ENCODE results near the gene C1QB.

The C1QB gene

GRCh38 chr1:22685591-22686059, 32.6 kb downstream of the C1QB start:
- no peak for TF ChIP-seq CREB5 (CRISPR knock-in tag; IDR thresholded peaks at IDR 0.05; ENCODE audit: low read depth)
- no peak for TF ChIP-seq PATZ1 (CRISPR knock-in tag; IDR thresholded peaks at IDR 0.05; ENCODE audit: borderline replicate concordance)
- TF ChIP-seq ZNF8 (CRISPR knock-in tag; IDR thresholded peaks at IDR 0.05): no peak
- no peak for TF ChIP-seq PPARA (CRISPR knock-in tag; IDR thresholded peaks at IDR 0.05; ENCODE audit: borderline replicate concordance)
- no peak for TF ChIP-seq GLIS3 (CRISPR knock-in tag; IDR thresholded peaks at IDR 0.05)
- TF ChIP-seq RARB (CRISPR knock-in tag; IDR thresholded peaks at IDR 0.05): no peak
- no peak for TF ChIP-seq OSR1 (CRISPR knock-in tag; IDR thresholded peaks at IDR 0.05)
- no peak for TF ChIP-seq TSHZ2 (CRISPR knock-in tag; IDR thresholded peaks at IDR 0.05)
- TF ChIP-seq, protein P1, sequence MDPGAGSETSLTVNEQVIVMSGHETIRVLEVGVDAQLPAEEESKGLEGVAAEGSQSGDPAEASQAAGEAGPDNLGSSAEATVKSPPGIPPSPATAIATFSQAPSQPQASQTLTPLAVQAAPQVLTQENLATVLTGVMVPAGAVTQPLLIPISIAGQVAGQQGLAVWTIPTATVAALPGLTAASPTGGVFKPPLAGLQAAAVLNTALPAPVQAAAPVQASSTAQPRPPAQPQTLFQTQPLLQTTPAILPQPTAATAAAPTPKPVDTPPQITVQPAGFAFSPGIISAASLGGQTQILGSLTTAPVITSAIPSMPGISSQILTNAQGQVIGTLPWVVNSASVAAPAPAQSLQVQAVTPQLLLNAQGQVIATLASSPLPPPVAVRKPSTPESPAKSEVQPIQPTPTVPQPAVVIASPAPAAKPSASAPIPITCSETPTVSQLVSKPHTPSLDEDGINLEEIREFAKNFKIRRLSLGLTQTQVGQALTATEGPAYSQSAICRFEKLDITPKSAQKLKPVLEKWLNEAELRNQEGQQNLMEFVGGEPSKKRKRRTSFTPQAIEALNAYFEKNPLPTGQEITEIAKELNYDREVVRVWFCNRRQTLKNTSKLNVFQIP (CRISPR knock-in tag; IDR thresholded peaks at IDR 0.05; ENCODE audit: borderline replicate concordance, low read depth): no peak
- no peak for TF ChIP-seq ISL1 (CRISPR knock-in tag; IDR thresholded peaks at IDR 0.05)
- TF ChIP-seq BACH2 (CRISPR knock-in tag; IDR thresholded peaks at IDR 0.05; ENCODE audit: borderline replicate concordance): no peak
- TF ChIP-seq ZFP3 (CRISPR knock-in tag; IDR thresholded peaks at IDR 0.05): no peak
- no peak for TF ChIP-seq SNAI2 (CRISPR knock-in tag; IDR thresholded peaks at IDR 0.05)
- no peak for TF ChIP-seq CSDC2 (CRISPR knock-in tag; IDR thresholded peaks at IDR 0.05)
- TF ChIP-seq TOX (CRISPR knock-in tag; IDR thresholded peaks at IDR 0.05; ENCODE audit: borderline replicate concordance): no peak
- TF ChIP-seq ZFP30 (CRISPR knock-in tag; IDR thresholded peaks at IDR 0.05): no peak
- TF ChIP-seq ZNF70 (CRISPR knock-in tag; IDR thresholded peaks at IDR 0.05): no peak
- TF ChIP-seq ESRRG (CRISPR knock-in tag; IDR thresholded peaks at IDR 0.05): no peak
- TF ChIP-seq TCF4 (CRISPR knock-in tag; IDR thresholded peaks at IDR 0.05; ENCODE audit: borderline replicate concordance): no peak
- no peak for TF ChIP-seq CSRNP3 (CRISPR knock-in tag; IDR thresholded peaks at IDR 0.05)
- no peak; the same call in 1 of the 3 replicates for ATAC-seq

- no peak for TF ChIP-seq ESRRG (CRISPR knock-in tag; IDR thresholded peaks at IDR 0.05)
Observed at GRCh38 chr1:22687191-22687590, 34.2 kb downstream of the C1QB start.

GRCh38 chr1:22688466-22688865, 35.4 kb downstream of the C1QB start:
- no peak for ATAC-seq
- no peak for TF ChIP-seq CSDC2 (CRISPR knock-in tag; IDR thresholded peaks at IDR 0.05)
- TF ChIP-seq TSHZ2 (CRISPR knock-in tag; IDR thresholded peaks at IDR 0.05): no peak
- TF ChIP-seq ZNF8 (CRISPR knock-in tag; IDR thresholded peaks at IDR 0.05): no peak
- no peak for TF ChIP-seq ZFP3 (CRISPR knock-in tag; IDR thresholded peaks at IDR 0.05)
- no peak for TF ChIP-seq ZFP30 (CRISPR knock-in tag; IDR thresholded peaks at IDR 0.05)
- TF ChIP-seq ISL1 (CRISPR knock-in tag; IDR thresholded peaks at IDR 0.05): no peak
- TF ChIP-seq, protein P1 (CRISPR knock-in tag; IDR thresholded peaks at IDR 0.05; ENCODE audit: borderline replicate concordance, low read depth): no peak
- TF ChIP-seq PATZ1 (CRISPR knock-in tag; IDR thresholded peaks at IDR 0.05; ENCODE audit: borderline replicate concordance): no peak
- no peak for TF ChIP-seq OSR1 (CRISPR knock-in tag; IDR thresholded peaks at IDR 0.05)
- no peak for TF ChIP-seq ESRRG (CRISPR knock-in tag; IDR thresholded peaks at IDR 0.05)
- TF ChIP-seq ZNF565 (CRISPR knock-in tag; conservative IDR thresholded peaks at IDR 0.05; ENCODE audit: low read depth): no peak

More at GRCh38 chr1:22687191-22687590, 34.2 kb downstream of the C1QB start:
- ATAC-seq: no peak
